C4-2B (cell line): ENCODE measurements around the gene ENG.

Experiments used
- ZFX ChIP-seq: fragments of 450-650 bp; IDR thresholded peaks from 2 replicates; pipeline ENCODE4 v1.6.1; 2017
- TF ChIP-seq, protein P1 (sequence below): fragments of 450-650 bp; conservative IDR thresholded peaks from 2 replicates; pipeline ENCODE4 v1.5.1; 2017; ENCODE audit warnings: mild to moderate bottlenecking

DNA sequence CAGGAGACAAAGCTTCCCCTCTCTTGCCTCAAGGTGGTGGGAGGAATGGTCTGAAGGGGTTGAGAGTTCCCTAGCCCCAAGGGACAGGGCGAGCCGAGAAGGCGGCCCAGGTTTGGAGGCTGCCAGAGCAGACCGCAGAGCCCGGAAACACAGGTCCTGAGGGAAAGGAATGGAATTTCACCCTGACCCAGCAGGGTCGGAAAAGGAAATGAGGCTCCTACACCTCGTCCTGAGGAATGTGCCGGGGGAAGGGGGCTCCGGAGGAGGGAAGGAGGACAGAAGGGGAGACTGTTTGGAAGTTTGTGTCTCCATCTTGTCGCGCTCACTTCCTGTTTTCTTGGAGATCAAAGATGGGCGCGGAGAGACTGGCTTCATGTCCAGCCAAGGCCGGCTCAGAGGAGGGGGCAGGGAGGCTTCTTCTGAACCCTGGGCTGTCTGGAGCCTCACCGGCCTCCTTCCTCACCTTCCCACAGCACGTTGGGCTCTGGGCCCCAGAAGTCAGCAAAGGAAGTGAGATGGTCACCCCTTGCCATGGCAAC, 9.6 kb downstream of the ENG start:
- TF ChIP-seq, protein P1, sequence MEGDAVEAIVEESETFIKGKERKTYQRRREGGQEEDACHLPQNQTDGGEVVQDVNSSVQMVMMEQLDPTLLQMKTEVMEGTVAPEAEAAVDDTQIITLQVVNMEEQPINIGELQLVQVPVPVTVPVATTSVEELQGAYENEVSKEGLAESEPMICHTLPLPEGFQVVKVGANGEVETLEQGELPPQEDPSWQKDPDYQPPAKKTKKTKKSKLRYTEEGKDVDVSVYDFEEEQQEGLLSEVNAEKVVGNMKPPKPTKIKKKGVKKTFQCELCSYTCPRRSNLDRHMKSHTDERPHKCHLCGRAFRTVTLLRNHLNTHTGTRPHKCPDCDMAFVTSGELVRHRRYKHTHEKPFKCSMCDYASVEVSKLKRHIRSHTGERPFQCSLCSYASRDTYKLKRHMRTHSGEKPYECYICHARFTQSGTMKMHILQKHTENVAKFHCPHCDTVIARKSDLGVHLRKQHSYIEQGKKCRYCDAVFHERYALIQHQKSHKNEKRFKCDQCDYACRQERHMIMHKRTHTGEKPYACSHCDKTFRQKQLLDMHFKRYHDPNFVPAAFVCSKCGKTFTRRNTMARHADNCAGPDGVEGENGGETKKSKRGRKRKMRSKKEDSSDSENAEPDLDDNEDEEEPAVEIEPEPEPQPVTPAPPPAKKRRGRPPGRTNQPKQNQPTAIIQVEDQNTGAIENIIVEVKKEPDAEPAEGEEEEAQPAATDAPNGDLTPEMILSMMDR = no peak
- TF ChIP-seq ZFX = no peak
